Astrocyte (in vitro differentiated cells and primary cell): Measurements from ENCODE around the gene ATP1B2. TPM values are rescaled to one million over a fixed set of nuclear protein-coding genes. Genes with fewer than 3 reads are reported as not detected.

Experiments
- DNase-seq: peaks from one replicate; pipeline ENCODE4 v3.0.0-alpha.2; 2010; ENCODE audit warnings: low read depth
- FAIRE-seq: peaks from 2 replicates; lab custom pipeline; 2011; peaks lifted over from hg19 to GRCh38; lab: Jason Lieb, UNC
- H2AFZ ChIP-seq: 2 replicates; pipeline ENCODE4 v1.6.0; 2012; ENCODE audit warnings: low read depth, low read length, inconsistent platforms
- H3K27ac ChIP-seq: 2 replicates; pipeline ENCODE4 v1.5.1; 2011; ENCODE audit warnings: low read depth, low read length, inconsistent platforms
- H3K27me3 ChIP-seq: 2 replicates; pipeline ENCODE4 v1.6.0; 2011; ENCODE audit warnings: low read length, inconsistent platforms; ENCODE audit not compliant: insufficient read depth
- H3K36me3 ChIP-seq: 2 replicates; pipeline ENCODE4 v1.5.1; 2011; ENCODE audit warnings: low read length, inconsistent platforms; ENCODE audit not compliant: insufficient read depth
- H3K4me1 ChIP-seq: 2 replicates; pipeline ENCODE4 v1.5.1; 2011; ENCODE audit warnings: low read length, inconsistent platforms; ENCODE audit not compliant: insufficient read depth
- H3K4me2 ChIP-seq: 2 replicates; pipeline ENCODE4 v1.6.0; 2012; ENCODE audit warnings: low read length, inconsistent platforms
- H3K4me3 ChIP-seq: 2 replicates; pipeline ENCODE4 v1.5.1; 2011; ENCODE audit warnings: low read depth, mild to moderate bottlenecking, low read length, inconsistent platforms; ENCODE audit not compliant: insufficient read depth
- H3K79me2 ChIP-seq: 2 replicates; pipeline ENCODE4 v1.6.0; 2012; ENCODE audit warnings: mild to moderate bottlenecking, low read length, inconsistent platforms; ENCODE audit not compliant: insufficient read depth
- H3K9ac ChIP-seq: 2 replicates; pipeline ENCODE4 v1.6.0; 2012; ENCODE audit warnings: mild to moderate bottlenecking, low read length, inconsistent platforms
- H3K9me3 ChIP-seq: 2 replicates; pipeline ENCODE4 v1.5.1; 2012; ENCODE audit warnings: low read depth, mild to moderate bottlenecking, low read length, inconsistent platforms; ENCODE audit not compliant: insufficient read depth
- H4K20me1 ChIP-seq: 2 replicates; pipeline ENCODE4 v1.6.0; 2012; ENCODE audit warnings: low read length, inconsistent platforms; ENCODE audit not compliant: insufficient read depth
- H3K27ac Mint-ChIP-seq: one replicate; pipeline ENCODE4 v1.8.0; 2021; ENCODE audit warnings: mild to moderate bottlenecking, mixed read lengths; ENCODE audit not compliant: unreplicated experiment
- H3K27me3 Mint-ChIP-seq: one replicate; pipeline ENCODE4 v1.8.0; 2021; ENCODE audit warnings: low read depth, mixed read lengths; ENCODE audit not compliant: unreplicated experiment
- H3K36me3 Mint-ChIP-seq: one replicate; pipeline ENCODE4 v1.8.0; 2021; ENCODE audit warnings: low read depth, mixed read lengths; ENCODE audit not compliant: unreplicated experiment
- H3K4me1 Mint-ChIP-seq: one replicate; pipeline ENCODE4 v1.8.0; 2021; ENCODE audit warnings: low read depth, mixed read lengths; ENCODE audit not compliant: unreplicated experiment
- H3K4me3 Mint-ChIP-seq: one replicate; pipeline ENCODE4 v1.8.0; 2021; ENCODE audit warnings: mild to moderate bottlenecking, moderate library complexity, mixed read lengths; ENCODE audit not compliant: unreplicated experiment
- H3K9me3 Mint-ChIP-seq: one replicate; pipeline ENCODE4 v1.8.0; 2021; ENCODE audit warnings: mild to moderate bottlenecking, mixed read lengths; ENCODE audit not compliant: unreplicated experiment
- EZH2 ChIP-seq: IDR thresholded peaks from 2 replicates; pipeline ENCODE4 v1.6.1; 2012; ENCODE audit warnings: mild to moderate bottlenecking, low read length, inconsistent platforms; ENCODE audit not compliant: insufficient read depth
- total RNA-seq: library from RNA; stranded (reverse); gene quantifications from 2 replicates; pipeline ENCODE4 v1.2.1, GENCODE V29; 2021
- TF ChIP-seq, protein P1 (sequence below): IDR thresholded peaks from 2 replicates; pipeline ENCODE4 v1.5.1; 2011; ENCODE audit warnings: low read depth, mild to moderate bottlenecking, inconsistent platforms, low read length, moderate library complexity; ENCODE audit not compliant: insufficient read depth

The ATP1B2 gene
- total RNA-seq, 1 donor from 2014 or later, result 0.89 TPM

DNA sequence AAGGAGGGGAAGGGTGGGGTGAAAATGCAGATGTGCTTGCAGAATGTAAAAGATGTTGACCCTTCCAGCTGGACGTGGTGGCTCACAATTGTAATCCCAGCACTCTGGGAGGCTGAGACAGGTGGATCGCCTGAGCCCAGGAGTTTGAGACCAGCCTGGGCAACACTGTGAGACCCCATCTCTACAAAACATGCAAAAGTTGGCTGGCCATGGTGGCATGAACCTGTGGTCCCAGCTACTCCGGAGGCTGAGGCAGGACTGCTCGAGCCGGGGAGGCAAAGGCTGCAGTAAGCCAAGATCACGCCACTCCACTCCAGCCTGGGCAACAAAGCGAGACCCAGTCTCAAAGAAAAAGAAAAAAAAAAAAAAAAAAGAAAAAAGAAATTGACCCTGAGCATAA is 17.8 kb downstream of the ATP1B2 start:
- FAIRE-seq (no peak), DNase-seq (no peak)
- Histone ChIP-seq H4K20me1 (no peaks in the 10 kb centered on the region), H3K27me3 (no peaks in the 10 kb centered on the region), H3K9ac (no peak overlapping the region), H2AFZ (no peak overlapping the region), H3K4me1 (no peaks in the 10 kb centered on the region), H3K36me3 (peaks cover 19% of the 10 kb centered on the region), H3K4me3 (no peak overlapping the region), H3K4me2 (no peak overlapping the region), H3K27ac (no peak overlapping the region), H3K9me3 (peaks cover 2% of the 10 kb centered on the region), H3K79me2 (no peaks in the 10 kb centered on the region)
- H3K9me3 Mint-ChIP-seq, result no peaks in the 10 kb centered on the region
- H3K27ac Mint-ChIP-seq, result no peak overlapping the region
- H3K27me3 Mint-ChIP-seq, result no peaks in the 10 kb centered on the region
- TF ChIP-seq, protein P1, sequence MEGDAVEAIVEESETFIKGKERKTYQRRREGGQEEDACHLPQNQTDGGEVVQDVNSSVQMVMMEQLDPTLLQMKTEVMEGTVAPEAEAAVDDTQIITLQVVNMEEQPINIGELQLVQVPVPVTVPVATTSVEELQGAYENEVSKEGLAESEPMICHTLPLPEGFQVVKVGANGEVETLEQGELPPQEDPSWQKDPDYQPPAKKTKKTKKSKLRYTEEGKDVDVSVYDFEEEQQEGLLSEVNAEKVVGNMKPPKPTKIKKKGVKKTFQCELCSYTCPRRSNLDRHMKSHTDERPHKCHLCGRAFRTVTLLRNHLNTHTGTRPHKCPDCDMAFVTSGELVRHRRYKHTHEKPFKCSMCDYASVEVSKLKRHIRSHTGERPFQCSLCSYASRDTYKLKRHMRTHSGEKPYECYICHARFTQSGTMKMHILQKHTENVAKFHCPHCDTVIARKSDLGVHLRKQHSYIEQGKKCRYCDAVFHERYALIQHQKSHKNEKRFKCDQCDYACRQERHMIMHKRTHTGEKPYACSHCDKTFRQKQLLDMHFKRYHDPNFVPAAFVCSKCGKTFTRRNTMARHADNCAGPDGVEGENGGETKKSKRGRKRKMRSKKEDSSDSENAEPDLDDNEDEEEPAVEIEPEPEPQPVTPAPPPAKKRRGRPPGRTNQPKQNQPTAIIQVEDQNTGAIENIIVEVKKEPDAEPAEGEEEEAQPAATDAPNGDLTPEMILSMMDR, result no peak
- TF ChIP-seq EZH2, result no peak
- no peak overlapping the region for H3K4me3 Mint-ChIP-seq
- no peaks in the 10 kb centered on the region for H3K4me1 Mint-ChIP-seq
- peaks cover 20% of the 10 kb centered on the region for H3K36me3 Mint-ChIP-seq

DNA sequence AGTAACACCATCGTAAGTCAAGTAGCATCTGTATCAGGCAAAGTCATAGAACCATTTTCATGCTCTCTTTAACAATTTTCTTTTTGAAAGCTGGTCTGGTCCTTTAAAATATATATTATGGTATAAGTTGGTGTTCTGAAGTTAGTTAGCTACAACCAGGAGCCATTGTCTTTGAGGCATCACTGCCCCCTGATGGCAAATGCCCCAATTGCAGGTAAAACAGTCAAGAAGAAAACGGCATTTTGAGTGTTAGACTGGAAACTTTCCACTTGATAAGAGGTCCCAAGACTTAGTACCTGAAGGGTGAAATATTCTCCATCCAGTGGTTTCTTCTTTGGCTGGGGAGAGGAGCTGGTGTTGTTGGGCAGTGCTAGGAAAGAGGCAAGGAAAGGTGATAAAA is 22.5 kb downstream of the ATP1B2 start:
- Mint-ChIP-seq H3K36me3 (peaks cover 33% of the 10 kb centered on the region), H3K4me1 (peaks cover 19% of the 10 kb centered on the region), H3K27me3 (no peaks in the 10 kb centered on the region), H3K4me3 (no peak overlapping the region), H3K27ac (no peak overlapping the region), H3K9me3 (peaks cover 3% of the 10 kb centered on the region)
- Histone ChIP-seq H3K79me2 (peaks cover 8% of the 10 kb centered on the region), H4K20me1 (peaks cover 8% of the 10 kb centered on the region), H2AFZ (no peak overlapping the region), H3K4me2 (no peak overlapping the region), H3K4me1 (peaks cover 5% of the 10 kb centered on the region), H3K27ac (no peak overlapping the region), H3K27me3 (no peaks in the 10 kb centered on the region), H3K4me3 (no peak overlapping the region), H3K9ac (no peak overlapping the region), H3K36me3 (peaks cover 28% of the 10 kb centered on the region), H3K9me3 (peaks cover 8% of the 10 kb centered on the region)
- TF ChIP-seq, protein P1, result peak; percentile 21
- TF ChIP-seq EZH2, result no peak
- no peak for FAIRE-seq
- DNase-seq, result no peak

DNA sequence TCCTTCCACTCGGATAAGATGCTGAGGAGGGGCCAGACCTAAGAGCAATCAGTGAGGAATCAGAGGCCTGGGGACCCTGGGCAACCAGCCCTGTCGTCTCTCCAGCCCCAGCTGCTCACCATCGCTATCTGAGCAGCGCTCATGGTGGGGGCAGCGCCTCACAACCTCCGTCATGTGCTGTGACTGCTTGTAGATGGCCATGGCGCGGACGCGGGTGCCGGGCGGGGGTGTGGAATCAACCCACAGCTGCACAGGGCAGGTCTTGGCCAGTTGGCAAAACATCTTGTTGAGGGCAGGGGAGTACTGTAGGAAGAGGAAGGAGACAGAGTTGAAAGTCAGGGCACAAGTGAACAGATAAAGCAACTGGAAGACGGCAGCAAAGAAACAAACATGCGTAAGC is 24.2 kb downstream of the ATP1B2 start:
- H3K4me1 Mint-ChIP-seq, result peaks cover 19% of the 10 kb centered on the region
- Histone ChIP-seq H3K9ac (no peak overlapping the region), H3K9me3 (peaks cover 8% of the 10 kb centered on the region), H3K4me3 (no peak overlapping the region), H3K4me2 (no peak overlapping the region), H3K27me3 (no peaks in the 10 kb centered on the region), H3K4me1 (peaks cover 5% of the 10 kb centered on the region), H4K20me1 (peaks cover 15% of the 10 kb centered on the region), H3K36me3 (peaks cover 23% of the 10 kb centered on the region), H3K27ac (no peak overlapping the region), H2AFZ (no peak overlapping the region), H3K79me2 (peaks cover 16% of the 10 kb centered on the region)
- peaks cover 30% of the 10 kb centered on the region for H3K36me3 Mint-ChIP-seq
- FAIRE-seq (no peak), DNase-seq (no peak)
- H3K9me3 Mint-ChIP-seq, result peaks cover 3% of the 10 kb centered on the region
- H3K4me3 Mint-ChIP-seq, result peak overlapping the region; percentile 31
- TF ChIP-seq, protein P1, result no peak
- TF ChIP-seq EZH2, result no peak
- H3K27ac Mint-ChIP-seq, result no peak overlapping the region
- no peaks in the 10 kb centered on the region for H3K27me3 Mint-ChIP-seq
